Nephron (organoid): ENCODE data around the gene MAML2.

Experiments
- H3K27ac Mint-ChIP-seq, 3 experiments: 2 replicates each; pipeline ENCODE4 v1.8.0; 2020; ENCODE audit warnings: mixed read lengths in 3 of 3, mild to moderate bottlenecking in 2 of 3, moderate library complexity in 1 of 3
- H3K27me3 Mint-ChIP-seq: 2 replicates; pipeline ENCODE4 v1.8.0; 2021; ENCODE audit warnings: low read depth, mild to moderate bottlenecking, moderate library complexity, mixed read lengths
- H3K36me3 Mint-ChIP-seq: 2 replicates; pipeline ENCODE4 v1.8.0; 2020; ENCODE audit warnings: low read depth, mixed read lengths
- H3K4me1 Mint-ChIP-seq: 2 replicates; pipeline ENCODE4 v1.8.0; 2020; ENCODE audit warnings: mixed read lengths
- H3K4me3 Mint-ChIP-seq, 3 experiments: 2 replicates each; pipeline ENCODE4 v1.8.0; 2020; ENCODE audit warnings: mild to moderate bottlenecking in 3 of 3, mixed read lengths in 3 of 3, moderate library complexity in 2 of 3
- H3K9me3 Mint-ChIP-seq: 2 replicates; pipeline ENCODE4 v1.8.0; 2020; ENCODE audit warnings: mixed read lengths
- CTCF ChIP-seq, 3 experiments: fragments of 200-600 bp; sonication (generic); IDR thresholded peaks; one replicate each; pipeline ENCODE4 v1.5.0; 2021; ENCODE audit warnings: antibody characterized with exemption in 3 of 3; ENCODE audit not compliant: unreplicated experiment in 3 of 3

The MAML2 gene

GRCh38 chr11:96260067-96260511 is 82.9 kb downstream of the MAML2 start:
- Mint-ChIP-seq H3K27me3 (no peaks in the 10 kb centered on the region), H3K27ac (peak overlapping the region in 2 of 3 experiments; percentile 13 to 93), H3K36me3 (peaks cover 7% of the 10 kb centered on the region), H3K4me1 (peaks cover 54% of the 10 kb centered on the region), H3K4me3 (no peak overlapping the region), H3K9me3 (no peaks in the 10 kb centered on the region)
- no peak for TF ChIP-seq CTCF (IDR thresholded peaks at IDR 0.05; ENCODE audit: unreplicated experiment in 3 of 3)

GRCh38 chr11:96259134-96259830 is 83.7 kb downstream of the MAML2 start:
- Mint-ChIP-seq H3K9me3 (no peaks in the 10 kb centered on the region), H3K4me3 (no peak overlapping the region), H3K27ac (peak overlapping the region; percentile 88 to 93 (median 88)), H3K36me3 (peaks cover 4% of the 10 kb centered on the region), H3K4me1 (peaks cover 55% of the 10 kb centered on the region), H3K27me3 (no peaks in the 10 kb centered on the region)
- no peak for TF ChIP-seq CTCF (IDR thresholded peaks at IDR 0.05; ENCODE audit: unreplicated experiment in 3 of 3)

- no peaks in the 10 kb centered on the region for H3K9me3 Mint-ChIP-seq
- peak overlapping the region; percentile 88 to 93 (median 88) for H3K27ac Mint-ChIP-seq
- TF ChIP-seq CTCF (IDR thresholded peaks at IDR 0.05; ENCODE audit: unreplicated experiment in 3 of 3): no peak
- peak overlapping the region in 1 of 3 experiments; percentile 35 for H3K4me3 Mint-ChIP-seq
- H3K36me3 Mint-ChIP-seq: peaks cover 4% of the 10 kb centered on the region
- no peaks in the 10 kb centered on the region for H3K27me3 Mint-ChIP-seq
- peaks cover 62% of the 10 kb centered on the region for H3K4me1 Mint-ChIP-seq
These were observed 84.7 kb downstream of the MAML2 start for GRCh38 chr11:96257972-96258934.

- H3K27ac Mint-ChIP-seq: peak overlapping the region in 2 of 3 experiments; percentile 22 to 88
These were observed 86.0 kb downstream of the MAML2 start for GRCh38 chr11:96257036-96257435.

More at GRCh38 chr11:96257036-96257435, 86.0 kb downstream of the MAML2 start:
- no peak for TF ChIP-seq CTCF (IDR thresholded peaks at IDR 0.05; ENCODE audit: unreplicated experiment in 3 of 3)
- Mint-ChIP-seq H3K36me3 (peaks cover 6% of the 10 kb centered on the region), H3K4me3 (no peak overlapping the region), H3K27me3 (no peaks in the 10 kb centered on the region), H3K4me1 (peaks cover 66% of the 10 kb centered on the region), H3K9me3 (no peaks in the 10 kb centered on the region)
